Measurements from ENCODE around the gene MGST2.
"Not testable (repeated sequence)": the region's sequence is repeated elsewhere in the genome, so short reads cannot be mapped to it uniquely, and the experiment has no call there.

Gene MGST2

DNA sequence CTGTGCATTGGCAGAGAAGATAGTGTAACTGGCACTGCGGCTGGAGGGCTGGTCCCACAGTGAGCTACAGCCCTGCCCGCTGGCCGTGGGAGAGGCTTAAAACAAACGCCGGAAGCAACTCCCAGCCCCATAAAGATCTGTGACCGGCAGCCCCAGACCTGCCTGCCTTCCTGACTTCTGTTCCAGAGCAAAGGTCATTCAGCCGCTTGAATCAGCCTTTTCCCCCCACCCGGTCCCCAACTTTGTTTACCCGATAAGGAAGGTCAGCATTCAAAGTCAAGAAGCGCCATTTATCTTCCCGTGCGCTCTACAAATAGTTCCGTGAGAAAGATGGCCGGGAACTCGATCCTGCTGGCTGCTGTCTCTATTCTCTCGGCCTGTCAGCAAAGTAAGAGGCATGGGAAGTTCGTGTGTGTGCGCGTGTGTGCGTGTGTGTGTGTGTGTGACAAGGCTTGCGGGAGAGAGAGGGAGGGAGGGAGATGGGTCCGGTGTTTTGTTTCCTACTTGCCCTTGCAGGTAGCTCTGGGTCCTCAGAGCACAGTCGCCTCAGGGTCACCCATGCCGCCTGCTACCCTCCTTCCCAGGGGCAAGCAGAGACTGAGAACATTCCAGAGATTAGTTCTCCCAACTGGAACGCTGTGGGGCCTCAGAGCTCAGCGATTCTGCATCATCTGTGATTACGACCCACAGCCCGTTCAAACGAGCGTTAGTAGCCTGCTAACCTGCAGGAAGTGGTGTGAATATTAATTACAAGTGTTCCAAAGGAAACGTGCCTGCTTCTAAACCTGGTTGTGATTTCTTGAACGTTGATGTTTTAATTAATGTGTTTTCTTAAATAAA, at the start of gene MGST2:
MGST2 (plus strand) TSS at position 130 of the 840 bp plus-strand sequence; CDS start at position 331, 201 bp downstream.
- DNase-seq (ENCODE audit: low read depth in 2 of 2, low spot score in 1 of 2) = no peak

DNA sequence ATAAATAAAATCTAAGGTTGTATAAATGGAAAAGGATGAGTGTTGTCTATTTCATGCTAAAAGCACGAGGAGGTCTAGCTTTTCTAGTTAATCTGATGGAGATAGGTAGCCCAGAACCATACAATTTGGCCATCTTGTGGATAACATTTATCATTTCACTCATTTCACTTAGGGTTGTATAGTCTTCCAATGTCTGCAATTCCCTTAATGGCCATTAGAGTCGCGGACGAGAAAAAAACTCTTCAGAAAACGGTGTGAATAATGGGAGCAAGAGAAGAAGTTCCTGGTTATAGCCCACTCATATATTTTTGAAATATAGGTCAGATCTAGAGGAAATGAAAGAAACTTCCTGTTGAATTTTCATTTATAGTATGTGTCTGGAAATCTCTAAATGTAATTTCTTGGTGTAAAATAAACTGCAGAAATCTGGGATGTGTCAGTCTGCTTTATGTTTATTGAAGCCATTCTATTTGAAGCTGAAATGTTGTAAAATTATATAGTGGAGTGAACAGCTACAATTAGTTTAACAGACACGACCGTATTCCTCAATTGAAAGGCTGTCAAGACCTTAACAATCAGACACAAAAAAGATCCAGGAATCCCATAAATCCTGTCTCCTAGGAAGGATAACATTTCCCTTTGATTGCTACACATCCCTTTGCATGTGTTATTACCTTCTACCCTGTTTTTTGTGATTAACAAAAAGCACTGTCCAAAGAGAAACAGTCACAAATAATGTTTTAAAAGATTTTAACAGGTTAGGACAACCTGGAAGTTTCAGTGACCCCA, 47.7 kb upstream of the MGST2 start:
- no peak for DNase-seq (ENCODE audit: low read depth in 2 of 2, low spot score in 1 of 2)

DNA sequence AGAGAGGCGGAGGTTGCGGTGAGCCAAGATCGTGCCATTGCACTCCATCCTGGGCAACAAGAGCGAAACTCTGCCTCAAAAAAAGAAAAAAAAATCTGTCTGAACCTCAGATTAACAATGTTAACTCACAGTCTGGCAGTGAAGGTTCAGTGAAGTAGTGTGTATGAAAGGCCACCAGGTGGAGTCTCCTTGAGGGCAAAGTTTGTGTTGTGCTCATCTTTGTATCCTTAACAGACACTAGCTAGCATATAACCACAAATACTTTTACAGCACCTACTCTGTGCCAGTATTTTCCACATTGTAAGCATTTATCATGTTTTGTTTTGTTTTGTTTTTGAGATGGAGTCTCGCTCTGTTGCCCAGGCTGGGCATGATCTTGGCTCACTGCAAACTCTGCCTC, 46.0 kb upstream of the MGST2 start:
- no peak for DNase-seq (ENCODE audit: low read depth in 2 of 2, low spot score in 1 of 2)

DNA sequence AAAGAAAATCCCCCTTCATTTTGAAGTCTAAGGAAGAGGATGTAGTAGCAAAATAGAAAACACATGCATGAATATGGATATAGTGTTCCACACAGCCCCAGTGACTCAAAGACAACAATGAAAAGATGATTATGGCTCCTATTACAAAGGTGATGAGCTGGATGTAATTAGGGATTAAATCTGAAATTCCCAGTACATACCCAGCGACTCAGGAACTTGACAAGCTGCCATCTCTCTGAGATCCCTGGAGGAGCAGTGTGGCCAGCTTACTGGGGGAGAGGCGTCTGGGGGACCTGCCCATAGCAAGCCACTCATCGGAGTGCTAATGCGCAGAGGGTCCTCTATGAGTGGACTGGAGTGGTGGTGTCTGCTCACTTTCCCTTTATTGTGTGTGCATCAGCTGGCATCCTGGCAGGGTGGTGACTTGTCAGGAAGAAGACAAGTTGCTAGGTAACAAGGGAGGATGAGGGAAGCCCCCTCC, 42.7 kb upstream of the MGST2 start:
- DNase-seq (ENCODE audit: low read depth in 2 of 2, low spot score in 1 of 2) = no peak

DNA sequence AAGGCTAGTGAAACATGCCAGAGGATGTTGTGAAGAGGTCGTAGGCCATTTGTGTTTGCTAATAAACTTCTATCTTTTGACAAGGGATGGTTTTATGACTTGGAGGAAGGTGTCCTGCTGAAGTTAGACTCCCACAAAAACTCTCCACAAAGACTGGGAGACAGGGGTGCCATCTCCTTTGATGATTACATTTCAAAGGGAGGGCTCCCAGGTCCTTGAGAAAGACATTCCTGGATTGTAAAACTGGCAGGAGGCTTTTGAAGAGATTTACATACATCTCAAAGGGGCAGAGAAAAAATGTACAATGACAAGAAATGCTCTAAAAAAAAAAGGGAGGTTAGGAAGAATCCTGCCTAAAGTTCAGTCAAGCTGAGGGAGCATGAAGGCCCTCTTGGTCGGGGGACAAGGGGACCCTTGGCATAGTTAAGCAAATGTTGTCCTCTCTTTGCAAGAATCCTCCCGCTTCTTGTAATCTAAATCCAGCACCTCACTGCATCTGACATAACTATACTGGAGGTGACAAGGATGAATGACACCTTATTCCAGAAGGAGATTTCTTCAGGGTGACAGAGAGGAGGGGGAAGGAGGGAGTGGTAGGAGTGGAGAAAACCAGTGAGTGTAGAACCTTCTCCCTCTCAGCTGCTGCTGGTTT, 41.1 kb upstream of the MGST2 start:
- no peak for DNase-seq (ENCODE audit: low read depth in 2 of 2, low spot score in 1 of 2)

DNA sequence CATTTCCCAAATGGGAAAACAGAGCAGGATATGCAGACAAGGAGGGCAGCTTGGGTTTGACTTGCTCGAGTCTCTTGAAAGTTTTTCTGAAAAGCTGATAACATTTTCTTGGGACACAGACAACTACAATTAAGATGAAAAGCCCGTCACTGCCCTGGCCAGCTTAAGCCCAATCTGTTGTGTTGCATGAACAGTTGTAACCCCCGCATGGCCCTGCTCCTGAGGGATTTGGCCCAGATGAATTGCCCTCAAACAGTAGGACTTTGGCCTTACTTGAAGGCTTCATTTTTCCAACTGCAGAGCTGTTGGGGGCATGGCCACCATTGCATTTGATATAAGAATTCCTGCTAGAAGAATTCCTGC, 40.5 kb upstream of the MGST2 start:
- no peak for DNase-seq (ENCODE audit: low read depth in 2 of 2, low spot score in 1 of 2)

DNA sequence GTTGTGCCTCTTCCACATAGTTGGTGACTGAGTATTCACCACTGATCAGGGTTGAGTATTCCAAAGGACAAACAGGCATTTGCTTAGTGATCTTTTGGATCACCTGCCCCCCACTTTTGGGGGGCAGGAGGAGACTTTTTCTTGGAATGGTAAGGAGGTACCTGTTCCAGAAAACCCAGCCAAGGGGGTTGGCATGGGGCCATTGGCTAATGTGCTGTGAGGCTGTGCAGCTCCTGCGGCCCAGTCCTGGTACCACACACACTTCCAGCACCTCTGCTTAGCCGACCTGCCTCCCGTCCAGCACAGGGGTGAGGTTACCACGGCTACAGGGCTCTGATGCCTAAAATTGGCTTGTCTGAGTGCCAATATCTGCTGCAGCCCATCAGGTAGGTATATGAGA, 40.1 kb upstream of the MGST2 start:
- no peak for DNase-seq (ENCODE audit: low read depth in 2 of 2, low spot score in 1 of 2)

DNA sequence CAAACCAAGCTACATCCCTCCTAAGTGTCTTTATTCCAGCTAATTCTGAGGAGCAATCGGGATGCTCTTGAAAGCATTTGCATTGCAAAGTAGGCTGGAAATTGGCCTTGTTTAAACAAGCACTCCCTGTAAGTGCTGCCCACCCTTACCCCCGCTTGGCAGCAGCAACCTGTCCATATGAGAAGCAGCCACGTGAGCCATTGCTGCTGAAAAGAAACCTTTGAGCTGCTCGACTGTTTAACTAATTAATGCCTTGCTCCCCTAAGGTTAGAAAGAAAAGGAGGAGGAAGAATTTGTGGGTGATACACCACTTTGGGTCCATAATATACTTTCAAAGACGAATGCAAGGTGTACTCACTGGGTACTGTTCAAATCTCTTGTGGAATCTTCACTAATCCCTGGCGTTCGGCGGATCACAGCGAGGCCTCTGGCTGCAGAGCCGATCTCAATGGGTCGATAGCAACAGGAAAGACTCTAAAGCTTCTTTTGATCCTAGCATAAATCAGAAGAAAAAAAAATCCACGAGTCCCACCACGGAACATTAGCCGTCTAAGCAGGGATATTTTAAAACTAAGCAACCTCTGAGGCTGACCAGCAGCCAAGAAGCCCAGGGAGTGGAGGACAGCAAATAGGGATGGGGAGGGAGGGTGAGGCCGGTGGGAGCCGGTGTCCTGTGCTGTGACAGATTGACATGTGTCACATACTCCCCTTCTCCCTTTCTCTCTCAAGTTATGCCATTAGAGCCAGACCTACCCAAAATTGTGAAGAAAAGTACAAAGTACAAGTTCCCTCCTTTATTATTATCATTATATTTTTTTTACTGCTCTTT, 37.2 kb upstream of the MGST2 start:
- no peak for DNase-seq (ENCODE audit: low read depth in 2 of 2, low spot score in 1 of 2)

DNA sequence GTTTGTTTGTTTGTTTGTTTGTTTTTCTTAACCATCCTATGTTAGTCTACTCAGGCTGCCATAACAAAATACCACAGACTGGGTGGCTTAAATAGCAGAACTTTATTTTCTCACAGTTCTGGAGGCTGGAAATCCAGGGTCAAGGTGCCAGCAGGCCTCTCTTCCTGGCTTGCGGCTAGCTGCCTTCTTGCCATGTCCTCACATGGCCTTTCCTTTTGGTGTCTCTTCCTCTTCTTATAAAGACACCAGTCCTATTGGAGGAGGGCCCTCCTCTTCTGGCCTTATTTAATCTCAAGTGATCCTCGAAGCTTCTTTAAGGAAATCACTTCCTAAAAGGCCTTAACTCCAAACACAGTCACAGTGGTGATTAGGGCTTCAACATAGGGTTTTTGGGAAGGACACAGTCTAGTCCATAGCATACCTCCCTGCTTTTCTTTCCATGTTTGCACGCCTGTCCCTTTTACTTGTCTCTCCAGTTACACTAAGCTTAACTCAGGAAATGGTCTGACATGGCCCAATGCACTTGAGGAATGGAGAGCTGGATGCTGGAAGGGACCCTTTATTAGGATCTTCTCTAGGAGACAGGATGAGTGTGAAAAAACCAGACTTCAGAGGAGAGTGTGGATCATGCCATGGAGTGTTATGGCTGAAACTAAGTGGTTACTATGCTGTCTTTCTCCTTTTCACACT, 36.0 kb upstream of the MGST2 start:
- no peak for DNase-seq (ENCODE audit: low read depth in 2 of 2, low spot score in 1 of 2)

DNA sequence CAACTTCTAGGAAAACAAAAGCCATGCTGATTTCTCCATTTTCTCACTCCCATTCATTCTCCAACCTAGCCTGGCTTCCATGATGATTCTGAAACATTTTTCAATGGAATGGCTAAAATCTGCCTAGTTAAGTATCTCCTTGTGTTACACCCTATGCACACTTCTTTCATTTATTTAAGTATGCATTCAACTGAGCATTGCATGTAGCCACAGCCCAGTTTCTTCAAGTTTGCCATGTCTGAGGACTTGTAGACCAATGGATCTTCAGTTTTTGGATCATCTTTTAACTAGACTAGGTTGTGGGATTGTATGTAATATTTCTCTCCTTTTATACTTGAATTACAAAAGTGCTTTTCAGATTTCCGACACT, 35.5 kb upstream of the MGST2 start:
- DNase-seq (ENCODE audit: low read depth in 2 of 2, low spot score in 1 of 2) = no peak

DNA sequence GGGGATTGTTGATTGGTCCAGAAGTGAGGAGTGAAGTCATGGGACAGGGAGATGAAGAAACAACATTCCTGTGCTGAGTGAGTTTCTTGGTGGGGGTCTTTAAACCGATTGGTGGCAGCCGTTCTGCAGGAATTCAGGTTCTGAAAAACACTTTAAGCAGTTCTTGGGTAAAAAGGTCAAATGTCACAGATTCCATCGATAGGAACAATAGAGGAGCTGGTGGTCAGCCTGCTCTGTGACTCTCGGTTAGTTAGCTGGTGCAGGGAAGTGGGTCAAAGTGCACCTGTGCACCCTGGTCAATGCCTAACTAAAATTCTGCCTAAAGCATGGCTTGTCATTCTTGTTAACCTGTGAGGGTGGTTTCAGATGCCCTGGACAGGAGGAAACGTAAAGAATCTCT, 34.6 kb upstream of the MGST2 start:
- no peak for DNase-seq (ENCODE audit: low read depth in 2 of 2, low spot score in 1 of 2)

DNA sequence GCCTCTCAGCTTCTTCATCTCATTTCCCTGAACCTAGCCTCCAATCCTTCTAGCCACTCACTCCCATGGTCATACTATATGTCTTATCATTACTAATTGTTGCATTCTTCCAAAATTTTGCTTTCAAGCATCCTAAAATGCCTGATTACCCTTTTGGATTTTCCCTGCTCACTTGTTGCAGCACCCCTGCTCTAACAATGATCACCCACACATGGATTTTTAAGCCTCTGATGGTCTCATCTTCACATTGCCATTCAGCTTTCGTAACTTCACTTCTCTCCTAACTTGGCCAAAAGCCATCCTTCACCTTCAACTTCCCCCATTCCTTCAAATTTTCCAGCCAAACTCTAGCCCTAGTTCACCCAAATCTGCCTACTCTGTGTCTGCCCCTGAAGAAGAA, 33.8 kb upstream of the MGST2 start:
- DNase-seq (ENCODE audit: low read depth in 2 of 2, low spot score in 1 of 2) = no peak

DNA sequence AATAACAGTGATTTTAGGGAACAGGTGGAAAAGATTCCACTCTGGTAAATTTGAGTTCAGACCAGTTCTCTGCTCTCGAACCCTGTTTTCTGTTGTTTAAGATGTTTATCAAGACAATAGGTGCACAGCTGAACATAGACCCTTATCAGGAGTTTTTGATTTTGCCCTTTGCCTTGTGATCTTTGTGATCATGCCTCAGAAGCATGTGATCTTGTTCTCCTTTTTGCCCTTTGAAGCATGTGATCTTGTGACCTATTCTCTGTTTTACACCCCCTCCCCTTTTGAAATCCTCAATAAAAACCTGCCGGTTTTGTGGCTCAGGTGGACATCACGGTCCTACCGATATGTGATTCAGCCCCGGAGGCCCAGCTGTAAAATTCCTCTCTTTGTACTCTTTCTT, 32.9 kb upstream of the MGST2 start:
- DNase-seq (ENCODE audit: low read depth in 2 of 2, low spot score in 1 of 2) = not testable (repeated sequence)

DNA sequence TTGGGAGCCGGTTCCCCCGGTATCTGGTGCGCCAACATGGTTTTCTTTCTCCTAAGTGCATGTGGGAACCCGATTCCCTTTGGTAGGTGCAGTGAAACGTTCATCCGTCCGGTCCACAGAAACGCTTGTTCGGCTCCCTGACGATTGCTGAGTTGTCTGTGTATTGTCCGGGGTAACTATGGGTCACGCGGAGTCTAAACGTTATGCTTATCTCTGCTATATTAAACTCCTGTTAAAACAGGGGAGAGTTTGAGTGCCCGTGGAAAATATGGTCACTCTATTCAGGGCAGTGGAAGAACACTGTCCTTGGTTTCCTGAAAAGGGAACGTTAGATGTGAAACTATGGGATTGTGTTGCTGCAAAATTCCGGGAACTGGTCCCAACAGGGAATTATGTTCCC, 32.4 kb upstream of the MGST2 start:
- DNase-seq (ENCODE audit: low read depth in 2 of 2, low spot score in 1 of 2) = no peak

DNA sequence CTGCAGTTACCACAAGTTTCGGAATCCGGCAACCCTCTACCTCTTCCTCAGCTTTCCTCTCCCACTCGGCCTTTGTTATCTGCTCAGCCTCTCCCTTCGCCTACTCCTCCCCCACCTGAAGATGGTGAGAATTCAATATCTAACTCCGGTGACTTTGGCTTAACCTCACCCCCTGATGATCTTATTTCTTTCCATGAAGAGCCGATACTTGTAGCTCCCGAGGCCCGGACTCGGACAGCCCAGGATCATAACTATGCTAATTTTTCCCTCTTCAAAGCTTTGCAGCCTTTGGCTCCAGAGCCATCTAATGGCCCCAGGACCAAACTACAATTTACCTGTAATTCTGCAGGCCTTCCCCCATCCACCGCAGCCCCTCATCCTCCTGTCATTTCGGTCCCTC, 32.0 kb upstream of the MGST2 start:
- DNase-seq (ENCODE audit: low read depth in 2 of 2, low spot score in 1 of 2) = no peak

DNA sequence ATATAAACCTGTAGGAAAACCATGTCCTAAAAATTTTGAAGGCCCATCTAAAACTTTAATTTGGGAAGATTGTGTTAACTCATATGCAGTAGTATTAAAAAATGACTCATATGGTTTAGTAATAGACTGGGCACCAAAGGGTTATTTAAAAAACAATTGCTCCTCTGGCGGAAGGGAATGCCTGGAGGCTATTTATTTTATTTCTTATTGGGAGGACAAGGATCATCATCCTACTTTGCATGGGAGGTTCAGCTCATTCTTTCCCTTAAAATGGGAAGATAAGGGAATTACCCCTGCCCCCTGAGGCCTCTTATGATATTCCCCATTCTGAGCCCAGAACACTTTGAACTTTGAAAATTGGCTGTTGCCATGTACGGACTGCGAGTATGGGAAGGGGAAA, 29.7 kb upstream of the MGST2 start:
- no peak for DNase-seq (ENCODE audit: low read depth in 2 of 2, low spot score in 1 of 2)

DNA sequence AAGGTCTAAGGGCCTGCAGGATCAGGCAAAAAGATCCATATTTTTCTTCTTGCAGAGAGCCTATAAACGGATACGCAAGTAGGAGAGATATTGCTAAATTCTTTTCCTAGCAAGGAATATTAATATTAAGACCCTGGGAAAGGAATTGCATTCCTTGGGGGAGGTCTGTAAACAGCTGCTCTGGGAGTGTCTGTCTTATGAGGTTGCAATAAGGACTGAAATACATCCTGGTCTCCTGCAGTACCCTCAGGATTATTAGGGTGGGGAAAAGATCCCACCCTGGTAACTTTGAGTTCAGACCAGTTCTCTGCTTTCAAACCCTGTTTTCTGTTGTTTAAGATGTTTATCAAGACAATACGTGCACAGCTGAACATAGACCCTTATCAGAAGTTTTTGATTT, 27.3 kb upstream of the MGST2 start:
- DNase-seq (ENCODE audit: low read depth in 2 of 2, low spot score in 1 of 2) = not testable (repeated sequence)

DNA sequence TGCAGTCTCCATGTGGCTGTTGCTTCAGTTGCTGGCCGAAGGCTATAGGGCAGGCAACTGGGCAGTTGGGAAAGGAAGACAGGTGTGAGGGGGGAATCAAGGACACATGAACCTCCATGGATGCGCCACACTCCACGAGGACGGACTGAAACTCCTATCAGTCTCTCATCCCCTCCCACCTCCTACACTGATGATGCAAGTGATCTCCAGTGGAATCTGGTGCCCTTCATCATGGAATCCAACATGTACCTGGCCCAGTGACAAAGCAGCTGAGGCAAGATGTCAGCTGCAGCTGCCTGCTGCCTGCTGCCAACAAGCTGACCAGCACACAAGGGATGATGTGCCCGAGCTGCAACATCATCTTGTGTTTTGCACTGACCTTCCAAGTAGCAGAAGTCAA, 26.0 kb upstream of the MGST2 start:
- no peak for DNase-seq (ENCODE audit: low read depth in 2 of 2, low spot score in 1 of 2)

DNA sequence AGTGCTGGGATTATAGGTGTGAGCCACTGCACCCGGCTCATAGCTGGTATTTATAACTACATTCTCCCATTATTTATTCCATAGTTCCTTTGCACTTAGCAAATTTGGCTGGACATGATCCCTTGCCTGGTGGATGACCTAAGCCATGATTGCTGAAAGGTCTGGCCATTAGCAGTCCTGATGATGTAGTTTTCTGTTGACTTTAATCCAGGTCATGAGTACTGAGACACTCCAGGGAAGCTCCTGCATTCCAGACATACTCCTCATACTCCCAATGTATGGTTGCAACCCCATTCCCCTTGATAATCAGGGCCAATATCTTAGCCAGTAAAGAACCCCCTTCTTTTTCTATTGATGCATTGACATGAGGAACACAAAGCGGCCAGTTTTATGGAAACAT, 24.4 kb upstream of the MGST2 start:
- no peak for DNase-seq (ENCODE audit: low read depth in 2 of 2, low spot score in 1 of 2)

DNA sequence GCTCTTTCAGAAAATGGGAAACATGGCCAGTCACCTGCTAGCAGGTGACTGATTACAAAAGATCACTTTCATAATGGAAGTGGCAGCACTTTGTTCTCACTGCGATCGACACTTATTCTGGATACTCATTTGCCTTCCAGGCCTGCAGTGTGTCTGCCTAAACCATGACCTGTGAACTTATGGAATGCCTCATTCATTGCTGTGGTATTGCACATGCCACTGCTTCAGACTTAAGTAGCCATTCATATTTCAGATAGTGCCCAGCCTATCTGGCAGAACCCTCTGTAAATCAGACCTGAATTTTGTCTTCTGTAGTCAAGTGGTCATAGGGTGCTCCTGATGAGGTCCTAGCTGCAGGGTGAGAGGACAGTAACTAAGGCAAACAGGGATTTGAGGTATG, 23.3 kb upstream of the MGST2 start:
- no peak for DNase-seq (ENCODE audit: low read depth in 2 of 2, low spot score in 1 of 2)
